ENCODE data around the gene NMNAT3.

Gene NMNAT3

DNA sequence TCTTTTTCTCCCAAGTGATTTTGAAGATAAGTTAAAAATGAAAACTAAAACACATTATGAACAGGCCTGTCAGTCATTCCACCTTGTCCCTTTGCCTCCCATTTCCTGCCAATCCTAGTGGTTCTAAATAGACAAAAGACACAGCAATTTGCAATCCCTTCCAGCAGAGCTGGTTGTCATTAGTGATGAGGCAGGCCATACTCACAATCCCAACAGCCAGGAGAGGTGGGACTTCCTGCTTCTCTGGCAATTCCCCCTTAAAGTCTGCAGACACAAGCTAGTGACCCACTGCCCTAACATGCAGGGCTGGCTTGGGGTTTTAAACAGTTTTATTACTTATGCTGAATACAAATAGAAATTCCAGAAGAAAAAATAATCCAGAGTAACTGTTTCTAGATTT is 99.9 kb downstream of the NMNAT3 start:
- DNase-seq = no peak

- no peak for DNase-seq
Measured at GRCh38 chr3:139577346-139577745, 100.4 kb downstream of the NMNAT3 start.

GRCh38 chr3:139574026-139574947 is 103.5 kb downstream of the NMNAT3 start:
- no peak for DNase-seq

DNA sequence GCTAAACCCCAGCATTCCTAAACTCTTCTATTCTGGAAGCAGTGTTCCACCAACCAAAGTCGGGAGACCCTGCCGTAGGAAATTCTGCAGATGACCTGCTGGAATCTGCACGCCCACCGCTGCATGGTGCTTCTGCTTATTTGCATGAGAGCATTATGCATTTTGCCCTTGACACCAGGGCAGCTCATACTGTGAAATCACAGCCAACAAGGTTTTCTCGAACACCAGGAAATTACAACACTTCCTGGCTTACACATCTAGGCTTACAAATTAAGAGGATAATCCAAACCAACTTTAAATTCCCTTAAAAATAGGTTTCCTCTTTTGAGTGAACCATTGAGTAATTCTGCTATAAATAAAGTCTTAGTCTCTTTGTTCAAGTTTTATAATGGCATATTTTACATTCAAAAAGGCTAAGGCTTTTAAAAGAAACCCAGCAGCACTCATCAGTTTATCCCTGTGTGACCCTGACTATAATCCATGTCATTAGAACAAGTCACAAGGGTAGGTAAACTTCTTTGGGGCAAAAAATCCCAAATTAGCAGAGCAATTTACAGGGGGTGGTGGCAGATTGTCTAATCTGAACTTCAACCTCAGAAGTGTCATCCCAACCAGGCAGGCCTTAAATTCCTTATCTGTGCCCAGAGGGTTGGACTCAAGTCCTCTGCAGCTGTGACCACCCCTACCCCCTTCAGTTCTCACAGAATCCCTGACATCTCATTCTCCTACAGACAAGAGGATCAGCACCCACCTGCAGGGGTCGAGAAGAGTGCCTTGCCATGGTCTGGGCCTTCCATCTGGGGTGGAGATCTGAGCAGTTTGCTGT is 104.7 kb downstream of the NMNAT3 start:
- no peak for DNase-seq

DNA sequence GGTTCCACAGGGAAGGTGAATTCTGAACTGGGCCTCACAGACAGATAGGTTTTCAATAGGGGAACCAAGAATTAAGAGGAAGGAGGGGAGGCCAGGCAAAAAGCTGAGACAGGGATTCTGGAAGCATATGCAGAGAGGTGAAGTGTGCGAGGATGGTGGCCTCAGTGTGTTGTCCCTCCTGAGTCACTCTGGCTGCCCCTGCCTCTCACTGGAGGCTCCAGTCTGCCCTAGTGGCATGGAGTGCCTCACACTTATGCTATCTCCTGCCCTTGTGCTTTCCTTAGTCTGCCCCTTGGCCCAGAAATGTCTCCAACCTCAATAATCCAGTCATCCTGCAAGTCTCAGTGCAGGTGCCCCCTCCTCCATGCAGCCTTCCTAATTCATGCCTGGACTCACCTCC is 106.1 kb downstream of the NMNAT3 start:
- DNase-seq = no peak

GRCh38 chr3:139564294-139564861 is 113.4 kb downstream of the NMNAT3 start:
- DNase-seq = no peak

DNA sequence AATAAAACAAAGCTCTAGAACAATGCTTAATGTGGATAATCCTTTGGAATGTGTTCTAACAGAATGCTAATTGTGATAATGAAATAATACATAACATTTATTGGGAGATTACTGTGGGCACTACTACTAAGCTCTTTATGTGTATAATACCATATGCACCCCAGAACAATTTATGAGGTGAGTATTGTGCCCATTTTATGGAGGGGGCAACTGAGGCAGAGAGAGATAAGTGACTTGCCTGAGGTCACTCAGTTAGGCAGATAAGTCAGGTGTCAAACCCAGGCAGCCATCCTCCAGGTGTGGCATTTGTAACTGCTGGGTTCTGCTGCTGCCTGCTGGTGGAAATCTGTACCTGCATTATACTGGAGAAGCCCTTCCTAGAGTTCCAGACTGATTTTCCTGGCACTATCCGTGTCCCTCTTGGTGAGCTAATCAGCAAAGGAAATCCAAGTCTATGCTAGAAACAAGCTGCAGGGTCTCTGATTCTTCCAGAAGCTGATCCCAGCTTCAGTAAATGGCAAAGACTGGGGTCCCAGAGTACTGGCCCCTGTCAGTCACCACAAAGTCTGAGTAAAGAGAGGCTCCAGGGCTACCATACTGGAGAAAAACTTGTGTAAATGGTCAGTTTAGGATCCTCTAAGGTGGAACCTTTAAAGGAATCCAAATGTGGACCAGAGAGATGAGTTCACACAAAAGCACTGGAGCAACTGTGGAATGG is 115.7 kb downstream of the NMNAT3 start:
- DNase-seq = no peak

DNA sequence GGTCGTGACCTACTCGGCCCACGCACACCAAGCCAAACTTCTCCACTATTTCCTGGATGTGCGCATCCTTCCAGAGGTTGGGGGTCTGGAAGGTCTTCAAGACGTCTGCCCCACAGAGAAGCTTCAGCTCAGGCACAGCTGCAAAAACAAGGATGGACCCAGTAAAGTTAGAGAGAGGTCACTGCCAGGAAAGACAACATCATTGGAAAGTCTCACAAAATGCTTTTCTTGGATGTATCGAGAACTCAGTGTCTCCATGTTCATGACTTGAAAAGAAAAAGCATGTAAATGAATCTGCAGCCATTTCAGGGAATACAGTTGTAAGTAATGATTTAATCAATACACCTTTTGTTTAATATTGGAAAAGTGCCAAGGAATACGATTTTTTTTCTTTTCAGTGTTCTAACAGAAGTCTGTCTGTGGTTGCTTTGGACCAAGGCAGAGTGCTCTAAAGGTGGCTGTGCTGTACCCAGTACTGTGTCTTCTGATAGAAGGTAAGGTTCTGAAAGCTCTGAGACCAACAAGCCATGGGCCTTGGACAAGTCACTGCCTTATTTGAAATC is 116.4 kb downstream of the NMNAT3 start:
- DNase-seq = no peak

DNA sequence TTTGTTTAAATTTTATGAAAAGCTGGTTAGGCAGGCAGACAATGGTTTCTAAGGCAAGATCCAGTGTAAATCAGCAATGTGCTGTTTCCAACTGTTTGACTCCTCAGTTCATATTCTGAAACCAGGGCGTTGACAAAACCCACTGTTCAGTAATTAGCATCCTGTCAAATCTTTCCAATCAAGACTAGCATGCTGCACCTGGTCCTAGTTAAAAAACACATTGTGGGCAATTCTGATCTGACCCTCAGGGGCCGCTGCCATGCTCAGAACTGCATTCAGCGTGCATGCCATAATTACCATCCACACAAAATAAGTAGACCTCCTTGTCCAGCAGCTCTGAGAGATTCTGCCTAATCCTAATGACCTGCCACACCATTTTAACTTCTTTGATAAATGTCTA is 117.4 kb downstream of the NMNAT3 start:
- no peak for DNase-seq

DNA sequence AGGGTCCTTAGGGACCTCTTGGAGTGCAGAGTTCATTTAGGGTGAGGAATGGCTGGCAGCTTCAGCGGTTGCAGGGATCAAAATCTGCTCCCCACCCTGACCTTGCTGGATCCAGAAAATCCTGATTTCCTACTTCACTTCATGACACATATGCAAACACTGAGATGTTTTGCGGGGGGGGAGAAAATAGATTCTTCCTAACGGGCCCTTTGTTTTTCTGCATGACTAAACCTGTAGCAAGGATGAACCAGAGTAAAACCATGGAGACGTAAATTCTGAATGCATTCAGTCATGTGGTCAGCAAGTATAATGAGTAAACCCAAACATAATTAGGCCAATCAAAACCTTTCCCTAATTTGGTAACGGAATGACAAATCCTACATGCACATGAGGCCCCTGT is 118.2 kb downstream of the NMNAT3 start:
- DNase-seq = peak; percentile 18

- no peak for DNase-seq
Measured at GRCh38 chr3:139558351-139559266, 119.2 kb downstream of the NMNAT3 start.

GRCh38 chr3:139557041-139557440 is 120.7 kb downstream of the NMNAT3 start:
- DNase-seq = no peak

GRCh38 chr3:139555249-139555648 is 122.5 kb downstream of the NMNAT3 start:
- DNase-seq = no peak

DNA sequence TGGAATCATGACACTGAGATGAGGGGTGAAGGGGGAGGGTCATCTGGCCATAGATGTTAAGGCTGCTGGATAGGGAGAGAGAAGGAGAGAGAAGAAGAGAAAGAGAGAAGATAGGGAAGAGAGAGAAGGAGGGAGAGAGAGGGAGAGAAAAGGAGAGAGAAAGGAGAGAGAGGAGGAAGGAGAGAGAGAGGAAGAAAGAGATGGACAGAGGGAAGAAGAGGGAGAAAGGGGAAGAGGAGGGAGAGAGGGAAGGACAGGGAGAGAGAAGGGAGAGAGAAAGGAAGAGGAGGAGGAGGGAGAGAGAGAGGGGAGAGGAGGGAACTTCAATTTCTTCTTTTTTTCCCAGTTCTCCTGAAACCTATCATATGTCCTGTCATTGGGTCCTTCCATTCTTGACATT is 123.1 kb downstream of the NMNAT3 start:
- DNase-seq = no peak

DNA sequence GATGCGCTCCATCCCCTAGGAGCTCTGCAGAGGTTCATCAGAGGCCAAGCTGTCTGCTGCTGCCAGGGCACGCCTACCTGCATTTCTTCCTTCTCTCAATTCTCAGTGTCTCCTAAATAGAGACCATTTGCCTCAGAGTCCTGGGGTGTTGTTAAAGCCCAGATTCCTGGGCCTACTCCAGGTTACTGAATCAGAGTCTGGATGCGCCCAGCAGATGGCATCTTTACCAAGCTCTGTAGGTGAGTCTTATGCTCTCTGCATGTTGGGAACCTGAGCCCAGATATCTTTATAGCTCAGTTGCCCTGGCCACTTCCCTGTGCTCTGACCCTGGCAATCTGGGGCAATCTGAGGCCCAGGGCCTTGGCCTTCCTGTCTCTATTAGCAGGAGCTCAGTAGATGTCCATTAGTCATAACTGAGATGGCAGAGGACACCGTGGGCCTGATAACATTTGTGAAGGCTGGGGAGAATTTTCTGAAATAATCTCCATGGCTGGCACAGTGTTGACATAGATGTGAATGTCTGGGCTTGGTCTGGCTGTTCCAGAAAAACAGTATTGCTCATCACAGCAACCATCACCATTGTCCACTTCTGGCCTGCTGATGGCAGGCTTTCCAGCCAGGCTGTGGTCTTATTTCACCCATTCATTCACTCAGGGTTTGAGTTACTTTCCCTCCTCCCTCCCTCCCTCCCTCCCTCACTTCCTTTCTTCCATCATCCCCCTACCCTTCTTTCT is 125.0 kb downstream of the NMNAT3 start:
- no peak for DNase-seq

- DNase-seq = no peak
Measured at GRCh38 chr3:139548801-139549200, 129.0 kb downstream of the NMNAT3 start.

DNA sequence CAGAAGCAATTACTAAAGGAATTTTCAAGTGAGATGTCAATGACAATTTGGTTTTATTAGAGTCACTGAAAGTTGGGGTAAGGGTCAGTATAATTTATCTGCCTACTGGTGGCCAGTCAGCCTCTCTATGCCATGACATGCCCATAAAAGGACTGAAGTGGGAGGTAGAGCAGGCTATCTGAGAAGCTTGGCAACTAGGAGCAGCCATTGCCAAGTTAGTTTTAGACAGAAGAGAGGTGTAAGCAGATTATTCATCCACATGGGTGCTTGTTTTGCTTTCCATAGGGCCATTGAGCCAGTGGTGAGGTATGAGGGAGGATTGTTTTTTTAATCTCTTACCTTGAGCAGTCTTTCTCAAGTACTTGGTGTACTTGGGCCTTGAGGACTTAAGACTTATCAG is 130.1 kb downstream of the NMNAT3 start:
- no peak for DNase-seq

DNA sequence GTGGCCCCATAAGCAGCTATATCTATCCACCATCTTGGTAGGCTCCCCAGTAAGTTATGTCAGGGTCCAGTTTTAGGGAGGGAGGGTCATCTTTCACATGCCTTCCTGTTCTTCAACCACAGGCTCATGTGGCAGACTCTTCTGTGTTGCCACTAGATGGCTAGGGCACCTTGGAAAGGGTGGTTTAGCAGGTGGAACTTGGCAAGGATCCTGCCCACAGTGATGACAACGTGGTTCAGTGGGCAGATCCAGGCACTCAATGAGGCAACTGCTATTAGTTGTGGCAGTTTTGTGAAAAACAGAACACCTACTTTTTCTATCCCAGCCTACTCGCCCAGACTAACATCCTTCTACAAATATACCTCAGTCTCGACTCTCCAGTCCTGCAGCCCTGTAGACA is 131.0 kb downstream of the NMNAT3 start:
- no peak for DNase-seq

DNA sequence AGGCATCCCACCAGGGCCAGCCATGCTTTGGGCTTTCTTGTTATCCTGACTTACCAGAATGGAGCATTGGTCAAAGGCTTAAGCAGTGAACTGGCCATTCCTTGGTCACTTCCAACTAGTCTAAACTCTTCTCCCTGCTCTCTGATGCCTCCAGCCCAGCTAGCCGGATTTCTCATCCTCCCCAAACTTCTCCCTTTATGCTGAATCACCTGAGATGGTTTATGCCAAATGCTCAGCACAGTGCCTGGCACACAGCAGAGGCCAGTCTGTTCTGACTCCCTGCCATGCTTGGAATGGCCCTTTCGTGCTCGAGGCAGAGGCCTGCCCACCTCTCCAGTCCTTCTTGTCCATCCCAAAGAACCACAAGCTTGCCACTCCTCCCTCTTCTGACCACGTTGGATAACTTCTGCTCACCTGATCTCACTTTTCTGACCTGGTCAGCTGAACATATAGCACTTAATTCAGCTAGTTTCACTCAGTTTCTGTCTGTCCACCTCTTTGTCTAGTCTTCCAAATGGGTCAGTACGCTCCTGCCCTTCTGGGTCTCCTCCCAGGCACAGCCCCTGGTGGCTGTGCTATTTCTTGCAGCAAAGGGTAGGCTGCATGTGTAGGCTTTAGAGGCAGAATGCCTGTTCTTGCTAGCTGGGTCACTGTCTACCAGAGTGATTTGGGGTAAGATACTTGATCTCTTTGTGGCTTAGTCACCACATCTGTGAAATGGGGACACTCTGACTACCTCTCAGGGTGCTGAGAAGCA is 136.1 kb downstream of the NMNAT3 start:
- no peak for DNase-seq

All from DMS79 (cell line).